Activated naive CD8-positive, alpha-beta T cell treated with anti-CD3 and anti-CD28 coated beads, Interleukin-2, amount 10 ng/mL, durations not matched to agents 7 days and 5 days (primary cell): ENCODE results near the gene CES3. TPM values are rescaled to one million over a fixed set of nuclear protein-coding genes. Genes with fewer than 3 reads are reported as not detected.
A peak's percentile ranks its signal among the peaks of the same experiment; 100 is the strongest.

Source experiments
- ATAC-seq: fragments of 150-1000 bp; cut with Tn5 transposase; one replicate; pipeline ENCODE4 v1.10.0; 2021; ENCODE audit warnings: low read depth, moderate library complexity
- POLR2A ChIA-PET: fragments of 350-600 bp; sonication (Branson Sonifier 250); formaldehyde crosslinking; loops from one replicate; lab custom pipeline; 2021; ENCODE audit warnings: antibody characterized with exemption; lab: Charles Lee
- DNase-seq: peaks from one replicate; pipeline ENCODE4 v3.0.0; 2021
- H3K27ac Mint-ChIP-seq: one replicate; pipeline ENCODE4 v1.8.0; 2022; ENCODE audit warnings: mild to moderate bottlenecking, mixed read lengths
- H3K27me3 Mint-ChIP-seq: one replicate; pipeline ENCODE4 v1.8.0; 2022; ENCODE audit warnings: mild to moderate bottlenecking, moderate library complexity, mixed read lengths
- H3K36me3 Mint-ChIP-seq: one replicate; pipeline ENCODE4 v1.8.0; 2021; ENCODE audit warnings: mild to moderate bottlenecking, mixed read lengths
- H3K4me1 Mint-ChIP-seq: one replicate; pipeline ENCODE4 v1.8.0; 2021; ENCODE audit warnings: mixed read lengths
- H3K4me3 Mint-ChIP-seq: one replicate; pipeline ENCODE4 v1.8.0; 2022; ENCODE audit warnings: mild to moderate bottlenecking, moderate library complexity, mixed read lengths
- H3K9me3 Mint-ChIP-seq: one replicate; pipeline ENCODE4 v1.8.0; 2021; ENCODE audit warnings: mixed read lengths
- total RNA-seq, 2 experiments: library from RNA; stranded (reverse); gene quantifications; one replicate each; pipeline ENCODE4 v1.2.3, GENCODE V29; 2021

Gene CES3
- total RNA-seq, 2 experiments from 2014 or later = 4.8 to 8.3 TPM

DNA sequence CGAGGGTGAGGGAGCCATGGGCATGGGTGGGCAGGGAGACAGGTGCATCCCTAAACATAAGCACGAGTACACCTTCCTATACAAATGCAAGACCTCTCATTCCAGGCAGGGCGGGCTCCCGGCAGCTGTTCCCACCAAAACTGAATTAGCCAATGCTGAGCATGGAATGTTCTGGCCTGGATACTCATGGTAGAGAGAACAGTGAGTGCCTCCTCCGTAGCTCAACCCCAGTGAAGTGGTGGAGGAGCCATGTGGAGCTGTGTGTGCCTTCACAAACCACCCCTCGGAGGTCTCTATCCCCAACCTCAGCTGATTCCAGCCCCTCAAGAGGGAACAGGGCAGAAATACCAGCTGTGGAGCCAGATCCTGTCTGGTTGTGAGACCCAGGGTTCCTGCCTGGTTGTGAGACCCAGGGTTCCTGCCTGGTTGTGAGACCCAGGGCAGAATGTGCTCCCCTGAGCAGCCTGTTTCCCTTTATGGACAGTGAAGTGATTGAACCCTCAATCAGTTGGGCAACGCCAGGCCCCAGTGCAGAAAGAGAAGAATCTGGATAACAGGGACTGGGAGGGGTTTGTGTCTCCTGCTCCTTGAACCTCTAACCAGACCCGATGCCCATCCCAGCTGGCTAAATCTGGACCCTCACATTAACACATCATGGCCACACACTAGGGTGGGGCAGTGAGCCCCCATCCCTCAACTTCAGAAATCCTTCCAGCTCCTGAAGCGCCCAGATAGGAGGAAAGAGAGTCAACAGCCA lies 40.0 kb upstream of the CES3 start:
- H3K27me3 Mint-ChIP-seq = peaks cover 36% of the 10 kb centered on the region

DNA sequence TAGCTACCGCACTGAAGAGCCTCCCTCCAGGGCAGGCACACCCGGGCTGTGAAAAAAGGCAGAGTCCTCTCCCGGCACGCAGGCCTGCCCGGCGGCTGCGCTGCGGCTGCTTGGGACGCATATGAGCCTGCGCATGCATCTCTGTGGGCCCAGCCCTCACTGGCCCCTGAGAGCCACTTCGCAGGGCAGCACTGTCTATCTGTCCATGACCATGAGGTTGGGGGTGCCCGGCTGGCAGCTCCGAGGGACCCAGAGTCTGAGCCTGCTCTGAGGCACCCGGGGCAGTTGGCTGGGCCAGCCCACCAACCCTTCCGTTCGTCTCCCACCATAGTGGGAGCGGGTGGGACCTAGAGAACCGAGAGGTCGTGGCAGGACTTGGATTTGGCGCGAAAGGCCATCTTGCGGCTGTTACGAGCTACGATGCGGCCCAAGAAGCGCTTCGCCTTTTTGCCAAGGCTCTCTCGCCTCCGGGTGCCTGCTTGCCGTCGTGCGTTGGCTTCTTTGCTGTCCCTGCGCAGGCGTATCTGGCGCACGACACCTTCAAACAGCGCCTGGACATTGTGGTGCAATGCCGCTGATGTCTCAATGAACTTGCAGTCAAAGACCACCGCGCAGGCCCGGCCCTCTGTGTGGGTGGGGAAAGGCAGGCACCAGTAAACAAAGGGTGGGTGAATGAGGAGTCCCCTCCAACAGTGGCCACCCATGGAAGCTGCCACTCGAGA lies 39.2 kb upstream of the CES3 start:
- Mint-ChIP-seq H3K27me3 (peaks cover 36% of the 10 kb centered on the region), H3K4me1 (peaks cover 9% of the 10 kb centered on the region), H3K4me3 (no peak overlapping the region), H3K9me3 (no peaks in the 10 kb centered on the region), H3K27ac (no peak overlapping the region), H3K36me3 (no peaks in the 10 kb centered on the region)
- DNase-seq = no peak
- no peak for ATAC-seq
- POLR2A ChIA-PET = interaction anchor here (0.6 kb wide), 1 partner anchor 223 kb away, joined by 3 read pairs; no protein-coding TSS in a partner anchor

More for the DNA sequence above, 40.0 kb upstream of the CES3 start:
- no peaks in the 10 kb centered on the region for H3K9me3 Mint-ChIP-seq
- no peak overlapping the region for H3K4me3 Mint-ChIP-seq
- POLR2A ChIA-PET = interaction anchor here (0.6 to 1.8 kb wide), 2 partner anchors 12 to 222 kb away, joined by 3 to 4 read pairs; partner anchors contain the start of gene CIAO2B
- DNase-seq (no peak), ATAC-seq (no peak)
- peaks cover 9% of the 10 kb centered on the region for H3K4me1 Mint-ChIP-seq
- H3K36me3 Mint-ChIP-seq = no peaks in the 10 kb centered on the region
- H3K27ac Mint-ChIP-seq = no peak overlapping the region

DNA sequence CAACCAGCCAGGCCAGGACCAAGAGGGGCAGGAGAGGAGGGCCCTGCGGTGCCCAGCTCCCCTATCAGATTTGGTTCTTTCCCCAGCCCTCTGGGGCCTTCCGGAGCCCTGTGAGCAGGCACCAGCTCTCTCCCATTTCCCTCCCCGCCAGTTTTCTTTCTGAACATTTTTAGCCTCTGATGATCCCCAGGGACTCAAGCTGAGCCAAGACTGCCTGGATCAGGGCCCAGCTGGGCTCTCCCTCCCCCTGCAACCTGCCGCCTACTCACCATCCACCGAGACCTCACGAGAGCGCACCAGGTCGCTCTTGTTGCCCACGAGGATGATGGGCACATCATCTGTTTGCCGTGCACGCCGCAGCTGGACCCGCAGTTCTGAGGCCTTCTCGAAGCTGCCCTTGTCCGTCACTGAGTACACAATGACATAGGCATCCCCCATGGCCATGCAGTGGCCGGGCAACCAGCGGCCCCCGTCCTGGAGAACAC lies 37.8 kb upstream of the CES3 start:
- DNase-seq = no peak
- no peak overlapping the region for H3K27ac Mint-ChIP-seq
- H3K36me3 Mint-ChIP-seq = no peaks in the 10 kb centered on the region
- POLR2A ChIA-PET = no interaction called here
- peaks cover 13% of the 10 kb centered on the region for H3K4me1 Mint-ChIP-seq
- no peak overlapping the region for H3K4me3 Mint-ChIP-seq
- peaks cover 33% of the 10 kb centered on the region for H3K27me3 Mint-ChIP-seq
- H3K9me3 Mint-ChIP-seq = no peaks in the 10 kb centered on the region
- ATAC-seq = no peak

DNA sequence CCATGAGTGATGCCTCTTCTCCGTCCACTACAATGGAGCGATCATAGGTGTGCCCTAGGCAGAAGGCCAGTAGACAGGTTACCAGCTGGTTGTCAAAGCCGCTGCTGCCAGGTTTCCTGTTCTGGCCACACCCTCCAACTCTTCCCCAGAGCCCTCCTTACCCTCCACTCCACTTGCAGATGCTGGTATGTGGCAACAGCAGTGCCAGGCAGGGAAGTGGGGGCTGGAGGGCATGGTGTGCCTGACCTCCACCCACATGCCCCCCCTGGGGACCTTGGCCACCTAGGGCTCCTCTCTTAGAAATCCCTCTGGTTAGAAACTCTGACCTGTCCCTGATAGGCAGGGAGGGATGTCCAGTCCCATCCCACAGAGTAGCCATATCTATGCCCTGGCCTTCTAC lies 37.2 kb upstream of the CES3 start:
- no peaks in the 10 kb centered on the region for H3K9me3 Mint-ChIP-seq
- POLR2A ChIA-PET = no interaction called here
- DNase-seq (no peak), ATAC-seq (no peak)
- H3K4me1 Mint-ChIP-seq = peaks cover 16% of the 10 kb centered on the region
- peaks cover 32% of the 10 kb centered on the region for H3K27me3 Mint-ChIP-seq
- H3K27ac Mint-ChIP-seq = no peak overlapping the region
- H3K36me3 Mint-ChIP-seq = no peaks in the 10 kb centered on the region
- H3K4me3 Mint-ChIP-seq = no peak overlapping the region

DNA sequence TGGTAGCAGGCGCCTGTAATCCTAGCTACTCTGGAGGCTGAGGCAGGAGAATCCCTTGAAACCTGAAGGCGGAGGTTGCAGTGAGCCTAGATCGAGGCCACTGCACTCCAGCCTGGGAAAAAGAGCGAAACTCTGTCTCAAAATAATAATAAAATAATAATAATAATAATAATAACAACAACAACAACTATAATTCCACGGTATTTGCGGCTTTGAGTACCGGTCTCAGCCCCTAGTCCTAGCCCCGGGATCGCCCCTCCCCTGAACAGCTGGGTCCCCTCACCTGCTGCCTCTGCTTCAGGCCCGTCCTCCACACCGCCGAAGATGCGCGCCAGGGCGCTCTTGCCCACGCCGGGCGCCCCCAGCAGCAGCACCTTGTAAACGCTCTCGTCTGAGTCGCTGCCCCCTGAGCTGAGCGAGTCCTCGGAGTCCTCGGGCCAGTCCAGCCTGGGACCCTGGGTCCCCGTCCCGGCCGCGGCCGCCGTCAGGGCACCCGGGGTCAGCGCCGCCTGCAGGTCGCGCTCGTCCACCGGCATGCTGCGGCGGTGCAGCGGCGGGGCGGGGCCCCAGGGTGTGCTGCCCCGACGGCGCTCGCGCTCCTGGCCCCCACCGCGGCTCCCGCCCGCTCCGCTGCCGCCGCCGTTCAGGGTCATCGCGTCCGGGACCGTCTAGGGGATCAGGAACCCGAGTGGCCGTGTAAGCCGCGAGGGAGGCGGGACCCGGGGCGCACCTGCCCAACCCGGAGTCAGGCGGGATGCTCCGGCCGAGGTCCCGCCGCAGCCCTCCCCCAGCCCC lies 36.3 kb upstream of the CES3 start:
- peak; percentile 76 for DNase-seq
- Mint-ChIP-seq H3K27me3 (peaks cover 28% of the 10 kb centered on the region), H3K9me3 (no peaks in the 10 kb centered on the region), H3K4me3 (peak overlapping the region; percentile 69), H3K4me1 (peaks cover 16% of the 10 kb centered on the region), H3K36me3 (no peaks in the 10 kb centered on the region), H3K27ac (no peak overlapping the region)
- POLR2A ChIA-PET = no interaction called here
- peak; percentile 70 for ATAC-seq

- POLR2A ChIA-PET = interaction anchor here (0.5 kb wide), 1 partner anchor 85 kb away, joined by 5 read pairs; no protein-coding TSS in a partner anchor
- ATAC-seq (peak; percentile 3), DNase-seq (no peak)
- no peaks in the 10 kb centered on the region for H3K36me3 Mint-ChIP-seq
- no peak within 1 kb of the TSS for H3K27ac Mint-ChIP-seq
- no peaks in the 10 kb centered on the region for H3K9me3 Mint-ChIP-seq
- peaks cover 28% of the 10 kb centered on the region for H3K27me3 Mint-ChIP-seq
- H3K4me1 Mint-ChIP-seq = peaks cover 16% of the 10 kb centered on the region
- peak within 1 kb of the TSS; percentile 69 for H3K4me3 Mint-ChIP-seq
These were observed 35.7 kb upstream of the CES3 start, which contains the start of gene RRAD for GRCh38 chr16:66925322-66925840. RRAD (minus strand) TSS chr16:66925535; CDS start chr16:66925179, 356 bp downstream.

DNA sequence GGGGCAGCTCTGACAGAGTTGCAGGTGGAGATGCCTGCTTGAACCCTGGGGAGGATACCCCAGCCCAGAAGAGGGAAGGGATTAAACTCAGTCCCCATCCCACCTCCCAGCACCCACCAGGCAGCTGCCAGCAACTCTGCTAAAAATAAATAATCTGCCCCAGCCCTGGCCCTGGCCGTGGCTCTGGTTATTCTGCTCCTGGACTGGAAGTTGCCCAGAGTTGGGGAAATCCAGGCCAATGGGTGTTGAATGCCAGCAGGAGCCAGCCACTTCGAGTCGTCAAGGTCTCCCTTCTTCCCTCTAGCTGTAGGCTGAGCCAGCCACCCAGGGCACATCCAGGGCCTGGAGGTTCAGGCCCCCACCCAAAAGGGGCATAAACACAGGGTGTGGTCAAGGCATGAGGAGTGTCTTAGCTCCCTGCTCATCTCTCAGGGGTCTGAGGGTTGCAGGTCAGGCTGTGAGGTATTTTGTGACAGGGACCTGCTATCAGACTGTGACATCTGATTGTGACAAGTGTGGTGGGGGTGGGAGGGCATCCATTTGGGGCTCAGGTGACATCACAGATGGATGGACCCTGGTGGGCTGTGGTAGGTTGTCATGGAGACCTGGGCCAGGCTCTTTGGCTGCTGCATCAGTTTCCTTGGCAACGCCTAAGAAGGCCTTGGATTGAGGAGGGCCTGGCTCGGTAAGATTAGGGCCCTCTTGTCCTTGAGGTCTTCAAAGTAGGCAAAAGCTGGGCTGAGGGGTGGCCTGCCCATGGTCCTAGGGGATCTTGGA lies 34.7 kb upstream of the CES3 start:
- Mint-ChIP-seq H3K27me3 (peaks cover 27% of the 10 kb centered on the region), H3K4me1 (peaks cover 16% of the 10 kb centered on the region), H3K27ac (no peak overlapping the region), H3K36me3 (no peaks in the 10 kb centered on the region), H3K9me3 (no peaks in the 10 kb centered on the region), H3K4me3 (peak overlapping the region; percentile 19)
- ATAC-seq (no peak), DNase-seq (no peak)
- POLR2A ChIA-PET = interaction anchor here (0.7 to 1.1 kb wide), 2 partner anchors 36 to 46 kb away, joined by 3 read pairs; partner anchors contain the start of gene PDP2

DNA sequence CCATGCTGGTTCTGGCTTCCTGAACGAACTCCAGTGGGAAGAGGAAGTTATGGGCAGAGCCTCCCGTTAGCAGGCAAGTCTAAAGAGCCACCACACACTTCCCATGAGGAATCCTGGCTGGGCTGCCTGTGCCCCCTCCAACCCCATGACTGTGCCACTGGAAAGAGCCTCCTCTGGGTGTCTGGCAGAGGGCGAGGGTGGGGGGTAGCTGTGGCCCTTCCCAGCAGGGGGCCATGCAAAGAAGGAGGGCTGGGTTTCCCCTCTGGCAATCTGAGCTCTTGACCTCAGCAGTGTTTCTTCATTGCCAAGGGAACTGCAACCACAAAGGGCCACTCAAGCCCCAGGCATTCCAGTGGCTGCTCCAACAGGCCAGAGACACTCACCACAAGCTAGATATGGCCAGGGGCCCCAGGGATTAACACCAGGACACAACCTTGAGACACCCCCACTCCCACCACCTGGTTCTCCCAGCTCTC lies 34.1 kb upstream of the CES3 start:
- Mint-ChIP-seq H3K4me3 (no peak overlapping the region), H3K27me3 (peaks cover 26% of the 10 kb centered on the region), H3K9me3 (no peaks in the 10 kb centered on the region), H3K27ac (no peak overlapping the region), H3K36me3 (no peaks in the 10 kb centered on the region), H3K4me1 (peaks cover 18% of the 10 kb centered on the region)
- ATAC-seq (no peak), DNase-seq (no peak)
- POLR2A ChIA-PET = interaction anchor here (0.7 to 1.1 kb wide), 2 partner anchors 35 to 46 kb away, joined by 3 read pairs; partner anchors contain the start of gene PDP2

DNA sequence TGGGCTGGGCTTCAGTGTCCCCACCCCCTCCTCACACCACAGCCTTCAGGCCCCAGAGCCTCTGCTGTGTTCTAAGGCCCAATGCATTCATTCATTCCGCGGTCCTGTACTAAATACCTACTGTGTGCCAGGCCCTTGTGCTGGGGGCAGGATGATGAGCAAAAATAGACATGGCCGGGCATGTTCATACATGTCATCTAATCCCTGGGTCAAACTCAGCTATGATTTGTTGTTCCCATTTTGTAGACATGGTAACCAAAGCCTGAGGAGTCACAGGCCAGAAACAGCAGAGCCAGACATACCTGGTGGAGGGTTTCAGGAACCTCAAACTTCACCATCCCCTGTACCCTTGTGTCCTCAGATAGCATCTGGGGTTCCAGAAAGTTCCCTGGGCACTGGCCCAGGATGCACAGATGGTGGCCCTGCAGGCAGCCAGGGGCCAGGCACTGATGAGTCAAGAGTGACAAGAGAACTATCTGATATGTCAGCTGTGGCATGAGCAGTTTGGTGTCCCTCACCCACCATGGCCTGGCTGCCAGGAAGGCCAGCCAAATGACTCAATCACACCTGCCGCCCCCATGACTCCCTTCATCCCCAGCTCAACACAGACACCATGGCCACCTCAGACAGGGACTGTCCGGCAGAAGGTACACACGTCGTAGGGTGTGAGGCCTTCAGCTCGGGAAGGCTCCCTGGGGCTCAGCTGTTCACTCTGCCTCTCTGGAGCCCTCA lies 33.0 kb upstream of the CES3 start:
- H3K4me1 Mint-ChIP-seq = peaks cover 26% of the 10 kb centered on the region
- ATAC-seq (no peak), DNase-seq (no peak)
- H3K27ac Mint-ChIP-seq = no peak overlapping the region
- no peaks in the 10 kb centered on the region for H3K9me3 Mint-ChIP-seq
- POLR2A ChIA-PET = interaction anchor here (0.5 to 0.8 kb wide), 3 partner anchors 16 to 98 kb away, joined by 3 read pairs; no protein-coding TSS in a partner anchor
- peaks cover 4% of the 10 kb centered on the region for H3K36me3 Mint-ChIP-seq
- peaks cover 25% of the 10 kb centered on the region for H3K27me3 Mint-ChIP-seq
- H3K4me3 Mint-ChIP-seq = no peak overlapping the region

GRCh38 chr16:66928702-66929388 lies 32.2 kb upstream of the CES3 start:
- no peak overlapping the region for H3K27ac Mint-ChIP-seq
- H3K9me3 Mint-ChIP-seq = no peaks in the 10 kb centered on the region
- POLR2A ChIA-PET = interaction anchor here (0.6 to 0.9 kb wide), 4 partner anchors 16 to 99 kb away, joined by 3 read pairs; no protein-coding TSS in a partner anchor
- DNase-seq = peak; percentile 69
- peaks cover 33% of the 10 kb centered on the region for H3K4me1 Mint-ChIP-seq
- H3K27me3 Mint-ChIP-seq = peaks cover 17% of the 10 kb centered on the region
- peaks cover 11% of the 10 kb centered on the region for H3K36me3 Mint-ChIP-seq
- ATAC-seq = peak; percentile 50
- H3K4me3 Mint-ChIP-seq = no peak overlapping the region

- no peak for DNase-seq
- Mint-ChIP-seq H3K27me3 (peaks cover 9% of the 10 kb centered on the region), H3K9me3 (no peaks in the 10 kb centered on the region), H3K4me3 (no peak overlapping the region), H3K36me3 (peaks cover 14% of the 10 kb centered on the region), H3K4me1 (peaks cover 32% of the 10 kb centered on the region), H3K27ac (peak overlapping the region; percentile 9)
- no peak for ATAC-seq
- POLR2A ChIA-PET = interaction anchor here (0.6 kb wide), 1 partner anchor 487 kb away, joined by 3 read pairs; no protein-coding TSS in a partner anchor
These were observed 30.9 kb upstream of the CES3 start for GRCh38 chr16:66930189-66930588.
